Smooth muscle cell of the brain vasculature (primary cell): ENCODE measurements around the gene NUDT2.
"Not testable (repeated sequence)": the region's sequence is repeated elsewhere in the genome, so short reads cannot be mapped to it uniquely, and the experiment has no call there.

Experiments used
- DNase-seq: peaks from one replicate; pipeline ENCODE4 v3.0.0-alpha.2; 2012; ENCODE audit warnings: low read depth, low spot score

The NUDT2 gene

GRCh38 chr9:34328987-34329832 lies at the start of gene NUDT2, which contains the start of gene KIF24:
Gene NUDT2, plus strand, starts transcription at chr9:34329569. Its CDS starts 9,471 bp downstream, at chr9:34339040.
Gene KIF24, minus strand, starts transcription at chr9:34329268. Its CDS starts 17,922 bp downstream, at chr9:34311346.
- peak; percentile 99 for DNase-seq

GRCh38 chr9:34282096-34282495 lies 47.3 kb upstream of the NUDT2 start:
- DNase-seq, result no peak

GRCh38 chr9:34289159-34289558 lies 40.2 kb upstream of the NUDT2 start:
- DNase-seq, result no peak

- no peak for DNase-seq
Measured at GRCh38 chr9:34291023-34291422, 38.3 kb upstream of the NUDT2 start.

- no peak for DNase-seq
Measured at GRCh38 chr9:34291423-34291822, 37.9 kb upstream of the NUDT2 start.

- DNase-seq, result no peak
Measured at GRCh38 chr9:34292552-34292951, 36.8 kb upstream of the NUDT2 start.

GRCh38 chr9:34301064-34301463 lies 28.3 kb upstream of the NUDT2 start:
- DNase-seq, result not testable (repeated sequence)

GRCh38 chr9:34308316-34308715 lies 21.1 kb upstream of the NUDT2 start:
- DNase-seq, result not testable (repeated sequence)

GRCh38 chr9:34310215-34310614 lies 19.2 kb upstream of the NUDT2 start:
- no peak for DNase-seq

- DNase-seq, result no peak
Measured at GRCh38 chr9:34311499-34312185, 17.7 kb upstream of the NUDT2 start.

- no peak for DNase-seq
Measured at GRCh38 chr9:34317436-34317835, 11.9 kb upstream of the NUDT2 start.

- DNase-seq, result no peak
Measured at GRCh38 chr9:34318163-34318790, 11.1 kb upstream of the NUDT2 start.

- DNase-seq, result no peak
Measured at GRCh38 chr9:34321451-34321850, 7.9 kb upstream of the NUDT2 start.

GRCh38 chr9:34322899-34323591 lies 6.3 kb upstream of the NUDT2 start:
- no peak for DNase-seq

GRCh38 chr9:34326690-34327089 lies 2.7 kb upstream of the NUDT2 start:
- no peak for DNase-seq

GRCh38 chr9:34328500-34328986 lies 826 bp upstream of the NUDT2 start:
- DNase-seq, result no peak

GRCh38 chr9:34331196-34331595 lies 1.8 kb downstream of the NUDT2 start:
- DNase-seq, result no peak

- DNase-seq, result peak; percentile 28
Measured at GRCh38 chr9:34332076-34332964, 3.0 kb downstream of the NUDT2 start.

- no peak for DNase-seq
Measured at GRCh38 chr9:34333836-34334235, 4.5 kb downstream of the NUDT2 start.

- no peak for DNase-seq
Measured at GRCh38 chr9:34334337-34334824, 5.0 kb downstream of the NUDT2 start.
